C4-2B (cell line): Measurements from ENCODE around the gene CYP39A1.

Experiments
- CTCF ChIP-seq: fragments of 450-650 bp; conservative IDR thresholded peaks from 2 replicates; pipeline ENCODE4 v1.5.1; 2017; ENCODE audit warnings: mild to moderate bottlenecking
- ZFX ChIP-seq: fragments of 450-650 bp; IDR thresholded peaks from 2 replicates; pipeline ENCODE4 v1.6.1; 2017

GRCh38 chr6:46500382-46500781 lies 152.2 kb downstream of the CYP39A1 start:
- TF ChIP-seq CTCF (no peak), ZFX (no peak)
